Neural cell (in vitro differentiated cells): ENCODE data around the gene DLK2. TPM values are rescaled to one million over a fixed set of nuclear protein-coding genes. Genes with fewer than 3 reads are reported as not detected.

Experiments used
- H2AFZ ChIP-seq: fragments of 200-600, 300-800 bp; sonication (generic), shearing (Covaris generic); 2 replicates; pipeline ENCODE4 v1.6.0; 2014; ENCODE audit warnings: low read depth, mild to moderate bottlenecking, antibody characterized with exemption, low read length, moderate library complexity
- H3F3A ChIP-seq: fragments of 200-600 bp; shearing (Covaris generic); 2 replicates; pipeline ENCODE4 v1.6.1; 2016; ENCODE audit warnings: mild to moderate bottlenecking, moderate library complexity, mixed read lengths, antibody characterized with exemption, low read length; ENCODE audit not compliant: insufficient read depth, poor library complexity, severe bottlenecking
- H3K27ac ChIP-seq: fragments of 200-600, 300-800 bp; sonication (generic), shearing (Covaris generic); 2 replicates; pipeline ENCODE4 v1.5.1; 2014; ENCODE audit warnings: mild to moderate bottlenecking, low read length, moderate library complexity
- H3K27me3 ChIP-seq: fragments of 300-800, 200-600 bp; sonication (generic), shearing (Covaris generic); 2 replicates; pipeline ENCODE4 v1.6.0; 2014; ENCODE audit warnings: mild to moderate bottlenecking, low read depth, low read length, moderate library complexity; ENCODE audit not compliant: insufficient read depth
- H3K36me3 ChIP-seq: fragments of 300-800, 200-600 bp; sonication (generic), shearing (Covaris generic); 2 replicates; pipeline ENCODE4 v1.5.1; 2014; ENCODE audit warnings: mild to moderate bottlenecking, antibody characterized with exemption, low read length, moderate library complexity; ENCODE audit not compliant: insufficient read depth
- H3K4me2 ChIP-seq: fragments of 300-800, 200-600 bp; sonication (generic), shearing (Covaris generic); 2 replicates; pipeline ENCODE4 v1.6.0; 2014; ENCODE audit warnings: mild to moderate bottlenecking, low read length
- H3K4me3 ChIP-seq: fragments of 300-800, 200-600 bp; sonication (generic), shearing (Covaris generic); 2 replicates; pipeline ENCODE4 v1.5.1; 2014; ENCODE audit warnings: mild to moderate bottlenecking, low read length, moderate library complexity
- H3K79me2 ChIP-seq: fragments of 200-600 bp; shearing (Covaris generic); replicated peaks from 2 replicates; pipeline ENCODE4 v1.6.0; 2014; ENCODE audit warnings: mild to moderate bottlenecking, low read length, moderate library complexity; ENCODE audit not compliant: insufficient read depth
- H3K9ac ChIP-seq: fragments of 300-800, 200-600 bp; sonication (generic), shearing (Covaris generic); 2 replicates; pipeline ENCODE4 v1.6.1; 2016; ENCODE audit warnings: mild to moderate bottlenecking, low read length, mixed read lengths
- H3K9me2 ChIP-seq: fragments of 200-600 bp; shearing (Covaris generic); 2 replicates; pipeline ENCODE4 v1.6.1; 2016; ENCODE audit warnings: mild to moderate bottlenecking, low read length, mixed read lengths; ENCODE audit not compliant: insufficient read depth
- H3K9me3 ChIP-seq: fragments of 200-600, 300-800 bp; sonication (generic), shearing (Covaris generic); 2 replicates; pipeline ENCODE4 v1.6.1; 2016; ENCODE audit warnings: mild to moderate bottlenecking, mixed run types, low read length, moderate library complexity, mixed read lengths
- H4K20me1 ChIP-seq: fragments of 200-600 bp; shearing (Covaris generic); 2 replicates; pipeline ENCODE4 v1.6.1; 2016; ENCODE audit warnings: mild to moderate bottlenecking, mixed run types; ENCODE audit not compliant: insufficient read depth
- EP300 ChIP-seq: fragments of 450-650 bp; conservative IDR thresholded peaks from 2 replicates; pipeline ENCODE4 v1.6.1; 2014; ENCODE audit warnings: antibody characterized with exemption, mild to moderate bottlenecking, moderate library complexity; ENCODE audit not compliant: poor library complexity, severe bottlenecking
- EZH2 ChIP-seq: fragments of 200-600, 300-800 bp; shearing (Covaris generic), sonication (generic); IDR thresholded peaks from 2 replicates; pipeline ENCODE4 v1.6.1; 2014; ENCODE audit warnings: antibody characterized with exemption, low read length, borderline replicate concordance, mild to moderate bottlenecking; ENCODE audit not compliant: insufficient read depth, poor library complexity, severe bottlenecking
- MXI1 ChIP-seq: fragments of 450-650 bp; conservative IDR thresholded peaks from 2 replicates; pipeline ENCODE4 v1.6.1; 2014; ENCODE audit warnings: antibody characterized with exemption, mild to moderate bottlenecking; ENCODE audit not compliant: poor library complexity, severe bottlenecking
- POLR2AphosphoS5 ChIP-seq: IDR thresholded peaks from 2 replicates; pipeline ENCODE4 v1.6.1; 2012
- RAD21 ChIP-seq: fragments of 450-650 bp; conservative IDR thresholded peaks from 2 replicates; pipeline ENCODE4 v1.6.1; 2014; ENCODE audit warnings: antibody characterized with exemption, mild to moderate bottlenecking, moderate library complexity
- REST ChIP-seq: IDR thresholded peaks from 2 replicates; pipeline ENCODE4 v1.6.1; 2012; ENCODE audit warnings: borderline replicate concordance
- SMC3 ChIP-seq: fragments of 450-650 bp; conservative IDR thresholded peaks from 2 replicates; pipeline ENCODE4 v1.6.1; 2014; ENCODE audit warnings: antibody characterized with exemption, mild to moderate bottlenecking, moderate library complexity; ENCODE audit not compliant: poor library complexity
- TAF1 ChIP-seq: IDR thresholded peaks from 2 replicates; pipeline ENCODE4 v1.6.1; 2012; ENCODE audit warnings: low read depth
- polyA plus RNA-seq: library from polyadenylated mRNA; depleted of rRNA; stranded (reverse); fragments of >200 nt; gene quantifications from 2 replicates; pipeline ENCODE4 v1.2.3, GENCODE V29; 2014
- TF ChIP-seq, protein P1 (sequence below): fragments of 450-650 bp; IDR thresholded peaks from 2 replicates; pipeline ENCODE4 v1.5.1; 2014; ENCODE audit warnings: antibody characterized with exemption, mild to moderate bottlenecking, moderate library complexity; ENCODE audit not compliant: poor library complexity, severe bottlenecking

Gene DLK2
- polyA plus RNA-seq, 1 donor from 2014 or later = 19.8 TPM

- Histone ChIP-seq H3K36me3 (no peaks in the 10 kb centered on the region), H3K9me2 (no peaks in the 10 kb centered on the region), H3K27me3 (no peaks in the 10 kb centered on the region), H3K4me2 (no peak overlapping the region), H3F3A (no peaks in the 10 kb centered on the region), H3K9ac (no peak overlapping the region), H3K9me3 (no peaks in the 10 kb centered on the region), H3K27ac (no peak overlapping the region), H4K20me1 (no peaks in the 10 kb centered on the region), H3K4me3 (no peak overlapping the region), H3K79me2 (no peaks in the 10 kb centered on the region), H2AFZ (no peak overlapping the region)
- TF ChIP-seq, protein P1, sequence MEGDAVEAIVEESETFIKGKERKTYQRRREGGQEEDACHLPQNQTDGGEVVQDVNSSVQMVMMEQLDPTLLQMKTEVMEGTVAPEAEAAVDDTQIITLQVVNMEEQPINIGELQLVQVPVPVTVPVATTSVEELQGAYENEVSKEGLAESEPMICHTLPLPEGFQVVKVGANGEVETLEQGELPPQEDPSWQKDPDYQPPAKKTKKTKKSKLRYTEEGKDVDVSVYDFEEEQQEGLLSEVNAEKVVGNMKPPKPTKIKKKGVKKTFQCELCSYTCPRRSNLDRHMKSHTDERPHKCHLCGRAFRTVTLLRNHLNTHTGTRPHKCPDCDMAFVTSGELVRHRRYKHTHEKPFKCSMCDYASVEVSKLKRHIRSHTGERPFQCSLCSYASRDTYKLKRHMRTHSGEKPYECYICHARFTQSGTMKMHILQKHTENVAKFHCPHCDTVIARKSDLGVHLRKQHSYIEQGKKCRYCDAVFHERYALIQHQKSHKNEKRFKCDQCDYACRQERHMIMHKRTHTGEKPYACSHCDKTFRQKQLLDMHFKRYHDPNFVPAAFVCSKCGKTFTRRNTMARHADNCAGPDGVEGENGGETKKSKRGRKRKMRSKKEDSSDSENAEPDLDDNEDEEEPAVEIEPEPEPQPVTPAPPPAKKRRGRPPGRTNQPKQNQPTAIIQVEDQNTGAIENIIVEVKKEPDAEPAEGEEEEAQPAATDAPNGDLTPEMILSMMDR = no peak
- no peak for TF ChIP-seq TAF1
- no peak for TF ChIP-seq MXI1
- no peak for TF ChIP-seq REST
- no peak for TF ChIP-seq SMC3
These were observed 2.5 kb downstream of the DLK2 start for GRCh38 chr6:43452896-43453295.

DNA sequence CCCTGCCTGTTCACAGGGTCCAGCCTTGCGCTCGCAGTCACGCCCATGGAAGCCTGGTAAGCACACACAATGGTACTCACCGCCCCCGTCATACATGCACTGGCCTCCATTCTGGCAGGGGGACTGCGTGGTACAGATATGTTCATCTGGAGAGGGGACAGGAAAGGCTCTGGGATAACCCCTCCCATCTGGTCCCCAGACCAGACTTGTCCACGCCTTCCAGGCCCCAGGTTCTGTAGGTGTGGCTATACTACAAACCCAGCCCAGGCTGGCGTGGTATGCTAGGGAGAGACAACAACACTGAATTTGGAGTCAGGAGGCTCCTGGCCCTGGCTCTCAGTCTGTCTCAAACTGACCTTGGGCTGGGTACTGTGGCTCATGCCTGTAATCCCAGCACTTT lies 3.4 kb downstream of the DLK2 start:
- H3K4me2 ChIP-seq = no peak overlapping the region
- no peak overlapping the region for H3K27ac ChIP-seq
- TF ChIP-seq RAD21 = no peak
- no peak for TF ChIP-seq EP300
- no peak for TF ChIP-seq REST
- no peak for TF ChIP-seq POLR2AphosphoS5
- no peak for TF ChIP-seq MXI1
- TF ChIP-seq, protein P1 = no peak
- no peak for TF ChIP-seq EZH2
- TF ChIP-seq SMC3 = no peak
- H2AFZ ChIP-seq = no peak overlapping the region
- no peaks in the 10 kb centered on the region for H3K36me3 ChIP-seq
- no peaks in the 10 kb centered on the region for H3K9me3 ChIP-seq
- H3F3A ChIP-seq = no peaks in the 10 kb centered on the region
- no peak overlapping the region for H3K9ac ChIP-seq
- no peaks in the 10 kb centered on the region for H3K79me2 ChIP-seq
- H3K9me2 ChIP-seq = no peaks in the 10 kb centered on the region
- no peak overlapping the region for H3K4me3 ChIP-seq
- H4K20me1 ChIP-seq = no peaks in the 10 kb centered on the region
- no peaks in the 10 kb centered on the region for H3K27me3 ChIP-seq
